HuH-7.5 (cell line): ENCODE data around the gene ZSCAN5B.

Experiments
- DNase-seq: peaks from one replicate; pipeline ENCODE4 v3.0.0; 2011; ENCODE audit warnings: low spot score

Gene ZSCAN5B

GRCh38 chr19:56144831-56145230, 52.8 kb downstream of the ZSCAN5B start:
- DNase-seq = peak; percentile 29

- peak; percentile 34 for DNase-seq
These were observed 53.2 kb downstream of the ZSCAN5B start for GRCh38 chr19:56144376-56144775.

- peak; percentile 83 for DNase-seq
These were observed 54.6 kb downstream of the ZSCAN5B start for GRCh38 chr19:56142897-56143434.

- DNase-seq = peak; percentile 97
These were observed 55.3 kb downstream of the ZSCAN5B start for GRCh38 chr19:56142087-56142787.

GRCh38 chr19:56141417-56141993, 56.1 kb downstream of the ZSCAN5B start:
- no peak for DNase-seq

- peak; percentile 99 for DNase-seq
These were observed 56.8 kb downstream of the ZSCAN5B start, which contains the start of gene ZNF444 for GRCh38 chr19:56140583-56141416. Gene ZNF444 (plus strand): TSS chr19:56141287. CDS start chr19:56146912, 5,625 bp downstream.

GRCh38 chr19:56139847-56140582, 57.6 kb downstream of the ZSCAN5B start:
- DNase-seq = peak; percentile 15
